Adrenal gland (tissue), 12 donors: ENCODE results near the gene NBL1. TPM values are rescaled to one million over a fixed set of nuclear protein-coding genes. Genes with fewer than 3 reads are reported as not detected.
A peak's percentile ranks its signal among the peaks of the same experiment; 100 is the strongest.

ENCODE experiments used
- DNase-seq, 7 donors: peaks; one replicate each; pipeline ENCODE4 v3.0.0-alpha.2; 2019 to 2020
- H3K27ac ChIP-seq, 5 donors: fragments of 200-600 bp; sonication (generic) in 4 of 5; 1 replicate in 3 of 5; 2 replicates in 2 of 5; pipeline versions ENCODE4 v1.5.1 to v1.8.0; 2016 to 2020; ENCODE audit warnings: mild to moderate bottlenecking in 1 of 5
- H3K27me3 ChIP-seq: fragments of 200-600 bp; 2 replicates; pipeline ENCODE4 v1.8.0; 2021
- H3K36me3 ChIP-seq, 2 donors: fragments of 200-600 bp; replicated peaks in 1 of 2; 1 replicate in 1 of 2; 2 replicates in 1 of 2; pipeline versions ENCODE4 v1.5.1 to v1.8.0; 2018 to 2022
- H3K4me1 ChIP-seq, 2 donors: fragments of 200-600 bp; replicated peaks in 1 of 2; 1 replicate in 1 of 2; 2 replicates in 1 of 2; pipeline versions ENCODE4 v1.5.1 to v1.8.0; 2018 to 2021
- H3K4me3 ChIP-seq, 4 donors: fragments of 200-600 bp; sonication (generic) in 3 of 4; one replicate each; pipeline ENCODE4 v1.5.1; 2016 to 2018
- H3K9me3 ChIP-seq, 3 donors: fragments of 200-600 bp; sonication (generic) in 1 of 3; replicated peaks in 1 of 3; 1 replicate in 2 of 3; 2 replicates in 1 of 3; pipeline versions ENCODE4 v1.5.1 to v1.8.0; 2016 to 2021
- CTCF ChIP-seq, 6 experiments: fragments of 450-650 bp in 4 of 6; fragments of 200-600 bp in 2 of 6; sonication (generic) in 1 of 6; IDR thresholded peaks; 1 replicate in 5 of 6; 2 replicates in 1 of 6; pipeline versions ENCODE4 v1.5.1 to v1.8.0; 2016 to 2021; ENCODE audit warnings: antibody characterized with exemption in 6 of 6, mild to moderate bottlenecking in 2 of 6, moderate library complexity in 1 of 6
- POLR2A ChIP-seq, 2 donors: fragments of 450-650 bp; IDR thresholded peaks; one replicate each; pipeline ENCODE4 v1.6.1; 2017; ENCODE audit warnings: antibody characterized with exemption in 2 of 2, mild to moderate bottlenecking in 2 of 2, moderate library complexity in 1 of 2
- WGBS, 4 donors: extraction: QIAGEN DNeasy Blood & Tissue Kit in 2 of 4; methylation state at CpG; one replicate each; pipeline versions ENCODE4 v1.1.5 to v1.1.7; 2013 to 2017; 5-methylcytosine and 5-hydroxymethylcytosine counted together
- intact Hi-C, 2 donors: fragments of 100-400 bp; cut with DNase I; formaldehyde crosslinking; loops; one replicate each; pipeline versions ENCODE4 v1.14.1 to v1.15.0; 2022 to 2023
- polyA plus RNA-seq, 3 donors: library from polyadenylated mRNA; stranded (reverse); fragments of 200-250 nt in 2 of 3; fragments of 350-450 nt in 1 of 3; fragmentation: Illumina TruSeq in 1 of 3; extraction: RNeasy Lipid Tissue Mini Kit (QIAGEN cat#74804) in 1 of 3; gene quantifications; one replicate each; pipeline ENCODE4 v1.2.3, GENCODE V29; 2013 to 2014
- total RNA-seq, 9 donors: library from RNA; depleted of rRNA in 4 of 9; stranded (reverse); fragments of >200 nt in 4 of 9; fragments of 120-200 nt in 1 of 9; fragmentation: NEBNext Ultra II Directional in 1 of 9; extraction: Animal tissue kit (Norgen Biotek cat#: 25700) in 1 of 9; gene quantifications; one replicate each; pipeline versions ENCODE4 v1.1.0 to v1.2.4, GENCODE V29; 2013 to 2023
- donor health status: healthy with polysubstance abuse.
- donor health status: Bipolar disorder and iron deficiency.
- donor health status: DM: yes; HTN: yes; CAD: no.
- donor health status: DM: no; HTN: no; CAD: no.
- donor health status: DM: no; HTN: no; CAD: no.
- donor health status: DM: yes; HTN: yes; CAD: no.

Gene NBL1
- total and polyA plus RNA-seq, 12 donors: 4.2 to 61.0 (median 26.0) TPM

GRCh38 chr1:19644681-19645410 lies 735 bp downstream of the NBL1 start:
- intact Hi-C loops: loop anchor here in 1 of 2 donors (10.0 kb wide), 1 partner anchor 160 kb away; the partner anchor contains the start of gene CAPZB
- no peaks in the 10 kb centered on the region for H3K9me3 ChIP-seq
- H3K4me1 ChIP-seq: peaks cover 5 to 7% of the 10 kb centered on the region in 2 donors
- H3K36me3 ChIP-seq: no peaks in the 10 kb centered on the region
- no peak for TF ChIP-seq POLR2A (IDR thresholded peaks at IDR 0.05)
- TF ChIP-seq CTCF (IDR thresholded peaks at IDR 0.05): no peak
- 14 to 40% (median 18%) methylated on average over 22 to 71 of the region's 71 CpGs for WGBS, 4 donors
- peak overlapping the region in 4 of 5 donors; percentile 19 to 87 (median 46) for H3K27ac ChIP-seq
- no peaks in the 10 kb centered on the region for H3K27me3 ChIP-seq
- no peak for DNase-seq
- peak overlapping the region in 2 of 4 donors; percentile 40 to 82 for H3K4me3 ChIP-seq

GRCh38 chr1:19645411-19646251 lies 1.5 kb downstream of the NBL1 start:
- TF ChIP-seq POLR2A (IDR thresholded peaks at IDR 0.05) (no peak), CTCF (IDR thresholded peaks at IDR 0.05) (no peak)
- H3K4me1 ChIP-seq: peaks cover 5 to 14% of the 10 kb centered on the region in 2 donors
- peak overlapping the region in 2 of 4 donors; percentile 40 to 82 for H3K4me3 ChIP-seq
- no peaks in the 10 kb centered on the region for H3K9me3 ChIP-seq
- intact Hi-C loops: loop anchor here in 1 of 2 donors (10.0 kb wide), 1 partner anchor 161 kb away; the partner anchor contains the start of gene CAPZB
- H3K36me3 ChIP-seq: no peaks in the 10 kb centered on the region
- WGBS, 4 donors: 59 to 72% (median 69%) methylated on average over 20 to 30 of the region's 30 CpGs
- peak overlapping the region in 2 of 5 donors; percentile 59 to 87 for H3K27ac ChIP-seq
- H3K27me3 ChIP-seq: no peaks in the 10 kb centered on the region
- no peak for DNase-seq

GRCh38 chr1:19646377-19647319 lies 2.5 kb downstream of the NBL1 start:
- no peaks in the 10 kb centered on the region for H3K36me3 ChIP-seq
- DNase-seq: no peak
- peak overlapping the region in 1 of 4 donors; percentile 82 for H3K4me3 ChIP-seq
- peaks cover 5 to 19% of the 10 kb centered on the region in 2 donors for H3K4me1 ChIP-seq
- peak overlapping the region in 1 of 5 donors; percentile 87 for H3K27ac ChIP-seq
- 85 to 95% (median 91%) methylated on average over 6 to 9 of the region's 9 CpGs for WGBS, 4 donors
- H3K27me3 ChIP-seq: no peaks in the 10 kb centered on the region
- intact Hi-C loops: loop anchor here in 1 of 2 donors (10.0 kb wide), 1 partner anchor 162 kb away; the partner anchor contains the start of gene CAPZB
- H3K9me3 ChIP-seq: no peaks in the 10 kb centered on the region
- TF ChIP-seq CTCF (IDR thresholded peaks at IDR 0.05) (no peak), POLR2A (IDR thresholded peaks at IDR 0.05) (no peak)
